ENCODE data around the gene ZNF324. TPM values are rescaled to one million over a fixed set of nuclear protein-coding genes. Genes with fewer than 3 reads are reported as not detected.
A peak's percentile ranks its signal among the peaks of the same experiment; 100 is the strongest.

Gene ZNF324
- total RNA-seq, 1 experiment from 2014 or later = 6.5 TPM

- H3K36me3 Mint-ChIP-seq (ENCODE audit: insufficient read depth, unreplicated experiment) = peaks cover 68% of the 10 kb centered on the region
- BruUV-seq (replicated peaks) = no TSS peak
- no peaks in the 10 kb centered on the region for H3K27me3 Mint-ChIP-seq (ENCODE audit: insufficient read depth, unreplicated experiment)
- DNase-seq (ENCODE audit: unreplicated experiment) = no peak
- no peaks in the 10 kb centered on the region for H3K9me3 Mint-ChIP-seq (ENCODE audit: unreplicated experiment)
- peaks cover 10% of the 10 kb centered on the region for H3K4me1 Mint-ChIP-seq (ENCODE audit: insufficient read depth, unreplicated experiment)
- peak overlapping the region; percentile 90 for H3K4me3 Mint-ChIP-seq (ENCODE audit: unreplicated experiment)
- H3K27ac Mint-ChIP-seq (ENCODE audit: low read depth, unreplicated experiment) = no peak overlapping the region
- no peak for TF ChIP-seq CTCF (IDR thresholded peaks at IDR 0.05; ENCODE audit: unreplicated experiment)
- POLR2A ChIA-PET = interaction anchor here (1.3 to 2.7 kb wide), 3 partner anchors 45 to 66 kb away, joined by 4 to 13 read pairs (median 9); partner anchors contain the start of genes ZBTB45 and ZNF584
- intact Hi-C loops (cut with micrococcal nuclease) = no loop called here
- CTCF ChIA-PET = no interaction called here
Observed at GRCh38 chr19:58474291-58474996, 7.6 kb downstream of the ZNF324 start.

GRCh38 chr19:58474997-58475713, 8.3 kb downstream of the ZNF324 start:
- no peaks in the 10 kb centered on the region for H3K27me3 Mint-ChIP-seq (ENCODE audit: insufficient read depth, unreplicated experiment)
- H3K27ac Mint-ChIP-seq (ENCODE audit: low read depth, unreplicated experiment) = peak overlapping the region; percentile 92
- intact Hi-C loops (cut with micrococcal nuclease) = no loop called here
- peaks cover 10% of the 10 kb centered on the region for H3K4me1 Mint-ChIP-seq (ENCODE audit: insufficient read depth, unreplicated experiment)
- H3K9me3 Mint-ChIP-seq (ENCODE audit: unreplicated experiment) = no peaks in the 10 kb centered on the region
- TF ChIP-seq CTCF (IDR thresholded peaks at IDR 0.05; ENCODE audit: unreplicated experiment) = no peak
- POLR2A ChIA-PET = interaction anchor here (0.7 to 2.7 kb wide), 13 partner anchors 10 to 245 kb away, joined by 3 to 13 read pairs (median 4); partner anchors contain the start of genes CHMP2A, TRIM28, ZBTB45 and ZNF324B
- peak overlapping the region; percentile 90 for H3K4me3 Mint-ChIP-seq (ENCODE audit: unreplicated experiment)
- no peak for DNase-seq (ENCODE audit: unreplicated experiment)
- H3K36me3 Mint-ChIP-seq (ENCODE audit: insufficient read depth, unreplicated experiment) = peaks cover 71% of the 10 kb centered on the region
- CTCF ChIA-PET = interaction anchor here (0.9 kb wide), 1 partner anchor 14 kb away, joined by 3 read pairs; no protein-coding TSS in a partner anchor
- TSS peak; percentile 43 for BruUV-seq (replicated peaks)

- CTCF ChIA-PET = interaction anchor here (0.9 kb wide), 1 partner anchor 13 kb away, joined by 3 read pairs; no protein-coding TSS in a partner anchor
- intact Hi-C loops (cut with micrococcal nuclease) = no loop called here
- peaks cover 10% of the 10 kb centered on the region for H3K4me1 Mint-ChIP-seq (ENCODE audit: insufficient read depth, unreplicated experiment)
- POLR2A ChIA-PET = interaction anchor here (0.6 to 2.7 kb wide), 17 partner anchors 11 to 246 kb away, joined by 3 to 13 read pairs (median 4); partner anchors contain the start of genes CHMP2A, TRIM28, ZBTB45 and ZNF324B
- H3K27me3 Mint-ChIP-seq (ENCODE audit: insufficient read depth, unreplicated experiment) = no peaks in the 10 kb centered on the region
- no peaks in the 10 kb centered on the region for H3K9me3 Mint-ChIP-seq (ENCODE audit: unreplicated experiment)
- H3K36me3 Mint-ChIP-seq (ENCODE audit: insufficient read depth, unreplicated experiment) = peaks cover 67% of the 10 kb centered on the region
- H3K4me3 Mint-ChIP-seq (ENCODE audit: unreplicated experiment) = peak within 1 kb of the TSS; percentile 90
- peak within 1 kb of the TSS; percentile 92 for H3K27ac Mint-ChIP-seq (ENCODE audit: low read depth, unreplicated experiment)
- no TSS peak for BruUV-seq (replicated peaks)
- DNase-seq (ENCODE audit: unreplicated experiment) = peak; percentile 97
- TF ChIP-seq CTCF (IDR thresholded peaks at IDR 0.05; ENCODE audit: unreplicated experiment) = no peak
Observed at GRCh38 chr19:58475714-58476497, 9.0 kb downstream of the ZNF324 start, which contains the start of gene ZNF446. ZNF446 (plus strand) TSS chr19:58476352; CDS start chr19:58477219, 867 bp downstream.

Data from MCF 10A (cell line).